T follicular helper cell (primary cell): ENCODE measurements around the gene MRPL28.
"Not testable (repeated sequence)": the region's sequence is repeated elsewhere in the genome, so short reads cannot be mapped to it uniquely, and the experiment has no call there.

ENCODE experiments used
- DNase-seq: peaks from one replicate; pipeline ENCODE4 v3.0.0-alpha.2; 2020; ENCODE audit warnings: low read depth

MRPL28 gene

DNA sequence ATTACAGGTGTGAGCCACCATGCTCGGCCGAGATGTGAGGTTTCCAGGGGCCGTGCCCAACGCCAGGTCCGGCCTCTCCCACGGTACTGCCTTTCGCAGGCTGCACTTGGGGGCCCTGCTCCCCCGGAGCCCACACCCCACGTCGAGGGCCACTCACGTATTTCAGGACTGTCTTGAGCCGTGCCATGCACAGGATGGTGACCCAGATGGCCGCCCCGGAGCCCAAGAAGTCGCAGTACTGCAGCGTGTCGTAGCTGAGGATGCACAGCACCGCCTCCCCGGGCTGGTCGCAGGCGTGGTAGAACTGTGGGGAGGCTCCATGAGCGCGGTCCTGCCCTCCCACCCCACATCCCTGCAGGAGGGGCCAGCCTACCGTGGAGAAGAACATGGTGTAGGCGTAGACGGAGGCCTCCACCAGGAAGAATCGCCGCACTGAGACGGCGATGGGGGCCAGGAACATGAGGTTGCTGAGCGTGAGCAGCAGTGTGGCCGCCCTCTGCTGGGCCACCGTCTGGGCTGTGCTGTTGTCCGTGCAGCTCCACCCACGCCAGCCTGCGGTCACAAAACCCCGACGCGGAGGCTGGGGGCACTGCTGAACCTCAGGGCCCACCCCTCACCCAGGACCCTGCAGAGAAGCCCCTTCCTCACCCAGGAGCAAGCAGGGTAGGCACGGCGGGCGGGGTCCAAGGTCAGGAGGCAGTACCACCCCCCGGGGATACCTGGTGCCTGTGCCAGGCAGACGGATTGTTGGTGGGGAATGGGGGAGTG lies 3.7 kb upstream of the MRPL28 start:
- DNase-seq, result no peak

DNA sequence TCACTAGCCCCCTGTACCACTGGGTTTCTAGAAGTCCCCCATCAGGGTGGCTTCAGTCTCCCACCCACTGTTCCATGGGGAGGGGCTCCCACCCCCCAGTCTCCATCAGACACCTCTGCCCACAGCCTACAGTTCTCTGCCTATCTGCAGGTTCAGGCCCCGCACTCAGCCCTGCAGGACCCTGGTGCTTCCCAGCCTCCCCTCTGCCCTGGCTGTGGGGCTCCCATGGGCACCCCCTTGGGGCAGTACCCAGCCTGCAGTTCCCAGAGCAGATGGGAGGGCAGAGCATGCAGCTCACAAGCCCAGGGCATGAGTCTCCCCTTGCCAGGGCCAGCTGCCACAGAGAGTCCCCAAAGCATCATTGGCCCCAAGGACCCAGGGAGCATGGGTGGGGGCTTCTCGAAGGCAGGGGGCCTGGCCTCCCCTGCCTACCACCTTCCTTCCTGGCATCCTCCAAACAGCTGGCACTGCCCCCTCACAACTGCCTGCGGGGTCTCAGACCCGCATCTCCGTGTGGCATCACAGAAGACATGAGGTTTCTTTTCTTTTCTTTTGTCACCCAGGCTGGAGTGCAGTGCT lies 2.8 kb upstream of the MRPL28 start:
- no peak for DNase-seq

DNA sequence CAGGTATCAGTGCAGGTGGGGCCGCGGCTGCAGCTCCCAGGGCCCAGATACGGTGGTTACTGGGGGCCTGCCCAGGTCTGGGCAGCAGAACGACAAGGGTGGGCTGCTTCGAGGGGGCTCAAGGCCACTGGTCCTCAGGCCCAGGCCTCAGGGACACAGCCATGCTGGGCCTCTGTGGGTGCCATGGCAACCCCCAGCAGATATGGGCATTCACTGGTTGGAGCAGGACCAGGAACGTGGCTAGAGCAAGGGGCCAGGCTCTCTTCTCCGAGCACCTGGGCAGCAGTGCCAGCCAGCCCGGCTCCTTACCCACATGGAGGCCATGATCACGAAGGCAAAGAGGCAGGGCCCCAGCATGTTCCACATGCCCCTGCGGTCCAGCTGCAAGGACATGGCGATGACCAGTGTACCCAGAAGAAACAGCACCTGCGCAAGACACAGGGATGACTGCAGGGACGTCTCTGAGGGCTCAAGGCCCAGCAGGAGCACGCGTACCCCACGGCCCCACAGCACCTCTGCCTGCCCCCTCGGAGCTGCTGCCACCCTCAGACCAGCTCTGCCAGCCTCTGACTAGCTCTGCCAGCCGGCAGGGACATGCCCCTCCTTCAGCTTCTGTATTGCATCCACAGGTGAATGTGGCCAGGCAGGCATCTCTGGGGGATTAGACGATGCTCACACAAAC lies 2.1 kb upstream of the MRPL28 start:
- DNase-seq, result no peak

DNA sequence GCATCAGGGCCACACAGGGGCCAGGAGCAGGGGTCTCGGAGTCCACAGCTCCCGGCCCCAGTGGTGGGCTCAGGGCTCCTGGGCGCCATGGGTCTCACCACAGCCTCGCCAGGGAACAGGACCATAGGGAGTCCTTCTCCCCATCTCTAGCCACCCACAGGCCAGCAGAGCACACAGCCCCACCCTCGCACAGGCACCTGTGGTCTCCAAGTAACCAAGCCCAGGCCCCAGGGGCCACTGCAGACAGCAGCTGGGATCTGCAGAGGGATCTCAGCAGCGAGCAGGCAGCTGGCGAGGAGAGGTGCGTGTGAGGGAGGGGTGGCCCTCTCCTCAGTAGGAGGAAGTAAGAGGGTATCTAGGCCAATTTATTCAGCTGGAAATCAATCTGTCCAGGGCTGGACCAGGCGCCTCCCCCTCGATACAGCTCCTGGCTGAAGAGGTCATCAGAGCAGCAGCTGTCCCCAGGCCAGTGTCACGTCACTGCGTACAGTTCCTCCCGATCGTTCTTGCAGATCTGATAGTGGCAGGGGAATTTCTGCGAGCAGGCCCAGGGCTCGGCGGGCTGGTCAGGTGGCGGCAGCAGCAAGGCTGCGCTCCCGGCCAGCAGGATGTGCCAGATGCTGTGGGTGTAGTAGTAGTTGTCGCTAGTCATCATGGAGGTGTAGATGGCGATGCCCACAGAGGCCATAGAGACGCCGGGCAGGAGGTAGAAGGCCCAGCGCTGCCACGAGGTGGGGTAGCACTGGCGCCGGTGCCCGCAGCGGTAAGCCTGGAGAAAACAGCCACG lies 1.4 kb upstream of the MRPL28 start:
- DNase-seq, result no peak

DNA sequence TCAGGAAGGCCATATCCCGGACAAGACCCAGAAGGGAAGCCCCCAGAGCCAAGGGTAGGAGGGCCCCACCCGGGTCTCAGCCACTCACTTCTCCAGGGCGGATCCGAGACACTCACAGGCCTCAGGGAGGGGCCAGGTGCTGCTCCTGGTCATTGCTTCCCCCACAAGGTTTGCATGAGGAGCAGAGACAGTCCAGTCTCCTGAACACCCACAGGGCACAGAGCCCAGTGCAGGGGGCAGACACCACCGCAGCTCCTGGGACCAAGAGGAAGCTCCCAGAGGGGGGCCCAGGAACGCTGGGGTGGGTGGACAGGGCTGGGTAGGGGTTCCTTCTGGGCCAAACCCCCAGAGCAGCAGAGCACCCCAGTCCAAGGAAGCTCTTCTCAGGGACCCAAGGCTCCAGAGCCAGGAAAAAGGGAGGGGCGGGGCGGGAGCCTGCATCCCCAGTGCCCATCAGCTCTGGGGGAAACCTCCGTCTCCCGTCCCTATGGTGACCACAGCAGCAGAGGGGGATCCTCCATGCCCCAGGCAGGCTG lies 709 bp upstream of the MRPL28 start:
- DNase-seq, result no peak

DNA sequence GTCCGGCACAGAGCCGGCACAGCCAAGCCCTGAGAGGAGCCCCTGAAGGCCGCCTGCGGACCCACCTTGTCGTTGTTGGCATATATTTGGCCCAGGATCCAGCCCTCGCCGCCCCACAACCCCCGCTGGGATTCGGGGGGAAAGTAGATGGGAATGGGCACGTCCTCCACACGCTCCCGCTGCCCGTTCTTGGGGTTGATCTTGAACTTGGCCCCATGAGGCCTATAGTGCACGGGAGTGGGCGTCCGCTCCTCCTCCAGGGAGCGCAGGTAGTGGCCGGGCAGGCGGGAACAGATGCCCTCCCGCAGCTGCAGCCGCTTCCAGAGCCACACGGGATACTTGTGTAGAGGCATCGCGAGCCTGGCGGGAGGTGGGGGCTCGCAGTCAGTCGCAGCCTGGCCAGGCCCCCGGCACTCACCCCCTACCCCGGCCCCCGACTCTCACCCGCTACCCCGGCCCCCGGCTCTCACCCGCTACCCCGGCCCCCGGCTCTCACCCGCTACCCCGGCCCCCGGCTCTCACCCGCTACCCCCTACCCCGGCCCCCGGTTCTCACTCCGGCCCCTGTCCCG lies 387 bp downstream of the MRPL28 start:
- DNase-seq, result no peak

DNA sequence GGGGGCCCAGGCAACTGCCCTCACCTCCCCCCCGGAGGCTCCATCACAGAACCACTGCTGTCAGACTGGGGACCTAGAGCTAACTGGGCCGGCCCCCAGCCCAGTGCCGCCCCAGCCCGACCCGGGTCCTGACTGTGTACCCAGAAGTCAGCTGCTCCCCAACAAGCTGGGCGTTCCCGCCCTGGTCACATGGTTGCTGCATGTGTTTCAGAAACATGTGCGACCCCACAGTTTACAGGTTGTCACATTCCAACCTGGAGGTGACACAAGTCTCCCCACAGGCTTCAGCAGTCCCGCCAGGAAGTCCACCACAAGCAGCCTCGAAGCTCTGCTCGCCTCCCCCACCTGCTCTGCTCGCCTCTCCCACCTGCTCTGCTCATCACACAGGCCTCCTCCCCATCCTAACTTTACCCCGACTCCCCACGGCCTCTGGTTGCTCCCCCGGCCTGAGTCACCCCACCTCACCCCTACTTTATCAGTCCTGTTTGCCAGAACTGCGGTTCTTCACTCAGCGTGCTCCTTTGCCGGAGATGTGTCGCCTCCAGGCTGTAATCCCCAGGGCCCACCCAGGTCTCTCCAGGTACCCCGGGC lies 968 bp downstream of the MRPL28 start:
- no peak for DNase-seq

DNA sequence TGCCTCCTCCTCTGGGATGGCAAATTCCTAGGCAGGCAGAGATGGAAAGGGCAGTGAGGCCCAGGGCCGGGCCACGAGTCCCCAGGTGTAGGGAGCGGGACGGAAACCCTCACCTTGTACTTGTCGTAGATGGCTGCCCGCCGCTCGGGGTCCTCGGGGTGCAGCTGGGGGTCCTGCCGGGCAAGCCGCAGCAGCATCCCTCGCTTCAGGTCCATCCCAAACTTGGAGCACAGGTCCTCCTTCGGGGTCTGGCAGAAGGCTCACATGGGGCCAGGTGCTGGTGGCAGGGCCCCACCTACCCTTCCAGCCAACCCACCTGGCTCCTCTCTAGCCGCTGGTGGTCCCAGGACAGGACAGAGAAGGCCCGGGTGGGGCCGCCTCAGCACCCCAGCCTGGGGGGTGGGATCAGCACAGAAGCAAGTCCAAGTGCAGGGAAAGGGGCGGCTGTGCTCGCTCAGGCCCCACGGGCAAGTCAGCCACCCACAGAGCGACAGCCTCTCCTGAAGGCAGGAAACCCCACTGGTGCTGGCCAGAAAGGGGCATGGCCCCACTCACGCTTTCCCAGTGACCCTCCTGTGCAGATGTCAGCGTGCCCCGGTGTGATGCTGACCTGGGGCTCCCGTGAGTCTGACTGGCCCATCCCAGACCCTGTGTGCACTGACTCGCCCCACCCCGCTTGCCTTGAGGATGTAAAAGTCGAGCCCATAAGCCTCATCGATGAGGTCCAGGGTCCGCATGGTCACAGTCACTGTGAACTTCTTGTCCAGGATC lies 1.8 kb downstream of the MRPL28 start:
- DNase-seq, result no peak

DNA sequence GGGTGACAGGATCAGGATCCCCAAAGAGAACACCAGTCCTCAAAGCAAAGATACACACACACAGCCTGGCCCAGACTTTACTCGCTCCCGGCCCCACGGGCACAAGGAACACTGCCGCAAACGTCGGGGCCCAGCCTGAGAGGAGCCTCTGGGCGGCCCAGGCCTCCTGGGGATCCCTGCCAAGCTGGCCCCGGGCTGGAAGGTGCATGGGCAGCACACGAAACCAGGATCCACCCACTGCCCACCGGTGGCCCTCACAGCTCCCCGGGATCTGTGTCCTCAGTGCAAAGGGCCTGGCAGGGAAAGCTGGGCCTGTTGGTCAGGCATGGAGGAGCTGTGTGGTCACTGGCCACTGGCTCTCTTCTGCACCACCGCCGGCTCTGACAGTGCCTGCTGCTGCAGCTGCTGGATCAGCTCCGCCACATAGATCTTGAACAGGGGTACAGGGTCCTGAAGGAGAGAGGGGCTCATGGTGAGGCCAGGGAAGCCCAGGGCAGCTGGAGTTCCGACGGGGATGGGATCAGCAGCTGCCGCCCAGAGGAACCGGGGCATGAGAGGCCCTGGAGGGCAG lies 2.9 kb downstream of the MRPL28 start:
- DNase-seq, result no peak

DNA sequence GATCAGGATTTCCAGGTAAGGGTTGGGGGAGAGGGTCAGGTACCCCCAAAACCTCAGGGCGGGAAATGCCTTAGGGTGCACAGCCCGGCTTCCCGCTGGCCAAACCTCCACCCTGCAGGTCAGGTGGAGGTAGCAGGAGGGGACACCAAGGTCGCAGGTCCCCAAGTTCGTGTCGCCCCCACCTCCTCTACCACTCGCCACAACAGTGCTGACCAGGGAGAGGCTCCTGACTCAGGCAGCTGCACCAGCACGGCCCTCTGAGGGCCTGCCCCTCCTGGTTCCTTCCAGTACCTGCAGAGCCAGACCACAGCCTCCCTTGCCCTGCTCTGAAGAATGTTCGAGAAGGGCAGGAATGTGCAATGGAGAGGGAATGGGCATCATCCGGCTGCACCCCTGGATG lies 3.9 kb downstream of the MRPL28 start:
- no peak for DNase-seq

DNA sequence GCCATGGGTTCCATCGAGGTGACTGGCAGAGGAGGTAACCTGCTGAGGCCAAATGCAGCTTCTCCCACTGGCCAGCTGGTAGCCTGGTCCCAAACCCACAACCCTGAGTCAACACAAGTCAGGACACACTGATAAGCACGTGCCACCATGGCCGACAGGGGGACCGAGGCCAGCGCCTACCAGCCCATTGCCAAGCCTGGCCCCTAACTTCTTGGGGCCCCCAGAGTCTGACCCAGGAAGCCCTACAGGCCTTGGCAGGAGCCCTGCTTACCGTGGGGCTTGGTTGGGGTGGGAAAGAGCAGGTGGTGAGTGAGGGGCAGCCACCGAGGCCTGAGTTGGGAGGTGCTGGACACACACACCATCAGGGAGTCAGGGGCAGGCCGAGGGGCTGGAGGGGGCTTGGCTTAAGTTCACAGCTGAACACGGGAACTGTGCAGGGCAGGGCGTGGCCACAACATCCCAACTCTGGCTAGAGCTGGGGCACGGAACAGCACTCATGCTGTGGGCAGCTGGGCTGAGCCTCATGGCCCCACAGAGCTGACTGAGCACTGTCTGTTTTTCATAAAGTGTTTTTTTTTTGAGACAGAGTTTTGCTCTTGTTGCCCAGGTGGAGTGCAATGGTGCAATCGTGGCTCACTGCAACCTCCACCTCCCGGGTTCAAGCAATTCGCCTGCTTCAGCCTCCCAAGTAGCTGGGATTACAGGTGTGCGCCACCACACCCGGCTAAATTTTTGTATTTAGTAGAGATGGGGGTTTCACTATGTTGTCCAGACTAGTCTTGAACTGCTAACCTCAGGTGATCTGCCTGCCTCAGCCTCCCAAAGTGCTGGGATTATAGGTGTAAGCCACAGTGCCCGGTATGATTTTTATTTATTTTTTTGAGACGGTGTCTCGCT lies 5.5 kb downstream of the MRPL28 start:
- no peak for DNase-seq

DNA sequence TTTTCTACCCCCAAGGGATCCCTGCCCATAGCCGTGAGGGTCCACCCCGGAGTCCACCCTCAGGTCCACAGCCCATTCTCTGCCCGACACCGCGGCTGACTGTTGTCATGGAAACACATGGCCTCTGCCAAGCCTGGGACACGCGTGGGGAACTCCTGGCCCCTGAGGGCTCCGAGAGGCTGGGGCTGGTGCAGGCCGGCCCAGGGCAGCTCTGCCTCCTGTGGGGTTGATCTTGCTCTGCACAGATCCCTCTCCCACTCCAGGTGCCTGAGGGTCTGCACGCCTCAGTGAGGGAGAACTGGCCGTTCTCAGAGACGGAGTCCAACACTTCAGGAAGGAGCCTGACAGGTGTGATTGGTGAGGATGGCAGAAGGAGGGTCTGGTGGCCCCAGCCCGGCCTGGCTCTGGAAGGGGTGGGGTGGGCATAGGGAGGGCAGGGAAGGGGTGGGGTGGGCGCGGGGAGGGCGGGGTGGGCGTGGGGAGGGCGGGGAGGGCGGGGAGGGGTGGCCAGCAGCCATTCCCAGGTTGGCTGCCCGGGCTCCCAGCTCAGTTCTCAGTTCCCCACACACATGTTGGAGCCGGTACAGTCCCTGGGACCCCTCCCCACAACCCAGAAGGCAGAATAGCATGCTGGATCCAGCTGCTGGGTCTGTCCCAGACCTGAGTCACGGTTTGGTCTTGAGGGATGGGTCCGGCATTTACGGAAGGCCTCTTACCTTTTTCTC lies 6.4 kb downstream of the MRPL28 start:
- DNase-seq, result no peak

DNA sequence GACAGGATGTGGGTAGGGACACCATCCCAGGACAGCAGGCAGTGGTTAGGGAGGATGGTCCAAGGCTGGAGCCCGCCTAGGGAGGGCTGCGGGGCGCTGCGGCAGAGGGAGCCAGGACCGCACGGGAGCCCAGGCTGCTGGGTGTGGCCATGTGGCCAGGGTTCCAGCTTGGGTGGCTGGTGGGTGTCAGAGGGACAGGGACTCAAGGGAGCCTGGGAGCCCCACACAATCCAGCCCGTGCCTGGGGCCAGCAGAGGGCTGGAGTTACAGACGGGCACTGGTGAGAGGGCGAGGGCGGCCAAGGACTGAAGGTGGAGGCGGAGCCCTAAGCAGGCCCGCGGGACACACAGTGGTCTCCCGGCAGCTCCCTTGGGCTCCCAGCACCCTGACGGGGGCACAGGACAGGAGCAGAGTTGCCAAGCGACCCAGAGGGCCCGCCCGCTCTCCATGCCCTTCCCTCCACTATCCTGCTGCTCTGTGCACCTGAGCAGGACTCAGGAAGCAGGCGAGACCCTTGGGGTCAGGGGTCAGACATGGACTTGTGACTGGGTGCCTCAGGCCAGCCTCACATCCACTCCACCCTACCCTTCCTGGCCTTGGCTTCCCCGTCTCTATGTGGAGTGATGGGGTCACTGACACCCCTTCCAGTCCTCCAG lies 7.1 kb downstream of the MRPL28 start:
- no peak for DNase-seq

DNA sequence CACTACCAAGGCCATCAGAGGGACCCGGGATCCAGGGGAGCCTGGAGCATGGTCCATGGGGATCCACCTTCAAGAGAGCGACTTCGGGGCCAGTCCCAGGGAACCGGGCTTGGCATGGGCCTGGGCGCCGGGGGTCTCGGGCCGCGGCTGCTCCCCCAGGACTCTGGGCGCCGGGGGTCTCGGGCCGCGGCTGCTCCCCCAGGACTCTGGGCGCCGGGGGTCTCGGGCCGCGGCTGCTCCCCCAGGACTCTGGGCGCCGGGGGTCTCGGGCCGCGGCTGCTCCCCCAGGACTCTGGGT lies 7.7 kb downstream of the MRPL28 start:
- DNase-seq, result not testable (repeated sequence)

DNA sequence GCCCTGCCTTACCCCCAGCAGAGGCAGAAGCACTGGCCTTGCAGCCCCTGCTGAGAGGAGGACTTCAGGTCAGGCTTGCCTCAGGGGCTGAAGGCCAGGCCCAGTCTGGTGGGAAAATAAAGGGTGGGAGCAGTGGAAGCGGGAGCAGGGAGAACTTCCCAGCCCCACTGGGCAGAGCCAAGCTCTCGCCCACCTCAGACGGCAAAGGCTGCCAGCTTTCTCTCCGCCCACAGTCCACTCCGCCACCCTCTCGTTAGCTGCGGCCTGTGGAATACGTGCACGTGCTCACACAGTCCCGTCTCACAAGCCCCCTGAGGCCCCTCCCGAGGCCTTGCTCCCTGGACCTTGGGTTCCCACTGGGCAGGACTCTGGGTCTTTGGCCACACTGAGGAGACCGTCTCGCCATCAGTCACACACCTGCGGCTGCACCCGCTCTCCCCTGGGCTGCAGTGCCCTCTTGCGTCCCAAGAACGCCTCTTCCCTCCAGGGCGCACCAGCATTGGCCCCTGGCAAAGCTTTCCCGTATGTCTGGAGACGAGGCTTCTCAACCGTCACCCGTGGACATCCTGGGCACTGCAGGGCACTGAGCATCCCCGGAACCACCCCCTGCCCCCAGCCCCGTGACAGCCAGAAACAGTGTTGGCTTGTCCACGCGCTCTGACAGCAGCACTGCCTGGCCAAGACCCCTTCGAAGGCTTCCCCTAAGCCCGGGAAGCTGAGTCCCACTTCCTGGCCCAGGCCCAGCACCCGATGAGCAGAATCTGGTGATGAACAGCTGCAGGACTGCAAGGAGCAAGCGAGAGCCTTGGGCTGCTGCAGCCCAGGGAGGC lies 8.3 kb downstream of the MRPL28 start:
- peak; percentile 62 for DNase-seq

DNA sequence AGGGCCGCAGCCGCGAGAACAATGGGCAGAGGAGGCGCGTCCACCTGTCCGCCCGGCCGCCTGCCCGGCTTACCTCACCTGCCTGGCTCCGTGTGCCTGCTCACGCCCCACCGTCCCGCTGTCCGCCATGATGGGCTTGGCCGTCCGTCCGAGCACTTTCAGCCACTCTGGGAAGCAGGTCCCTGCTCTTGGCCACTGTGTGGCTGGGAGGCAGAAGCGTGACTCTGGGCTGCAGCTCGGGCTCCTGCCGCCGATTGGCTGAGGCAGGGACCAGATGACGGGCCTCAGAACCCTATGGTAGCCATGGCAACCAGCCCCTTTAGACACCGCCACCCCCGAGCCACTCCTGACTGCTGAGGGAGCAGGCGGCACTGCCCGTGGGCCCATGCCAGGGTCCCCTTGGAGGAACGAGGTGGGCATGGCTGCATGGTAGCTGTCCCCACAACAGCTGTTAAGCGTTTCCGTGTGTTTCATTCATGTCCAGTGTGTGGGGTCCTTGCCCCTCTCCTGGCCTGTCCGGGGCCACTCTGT lies 8.9 kb downstream of the MRPL28 start:
- DNase-seq, result no peak

DNA sequence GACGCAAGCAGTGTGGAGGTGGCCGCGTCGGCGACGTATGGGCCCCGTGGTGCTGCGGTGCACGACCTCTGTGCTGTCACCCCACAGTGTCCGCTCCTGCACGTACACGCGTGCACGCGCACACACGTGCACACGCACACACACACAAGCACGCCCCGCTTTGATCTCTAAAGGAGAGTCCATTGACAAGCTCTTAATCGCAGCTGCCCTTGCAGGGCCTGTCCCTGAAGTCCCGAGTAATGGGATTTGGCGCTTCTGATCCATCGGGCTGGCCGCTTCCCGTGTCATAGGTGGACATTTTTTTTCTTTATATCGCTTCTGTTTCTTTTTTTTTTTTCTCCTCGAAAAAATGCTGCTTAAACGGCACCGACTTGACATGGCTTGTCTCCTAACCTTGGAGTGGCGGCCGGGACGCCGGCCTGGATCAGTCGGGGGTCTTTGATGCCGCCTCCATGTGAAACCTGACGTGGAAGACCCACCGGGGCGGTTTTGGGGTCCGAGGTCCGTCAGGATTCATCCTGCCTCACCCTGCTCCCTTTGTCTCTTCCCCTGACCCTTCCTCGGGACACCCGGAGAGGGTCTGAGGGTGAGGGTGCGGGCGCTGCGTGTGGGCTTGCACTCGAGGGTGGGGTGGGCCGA lies 9.5 kb downstream of the MRPL28 start:
- DNase-seq, result no peak
